ENCODE data around the gene TNFSF11. TPM values are rescaled to one million over a fixed set of nuclear protein-coding genes. Genes with fewer than 3 reads are reported as not detected.

The TNFSF11 gene
- total RNA-seq, 4 donors from 2014 or later, result 0.83 TPM; not detected in 3

GRCh38 chr13:42644841-42645240, 70.9 kb downstream of the TNFSF11 start:
- intact Hi-C loops (cut with DNase I; ENCODE audit: low total_unique reads), result no loop called here
- Histone ChIP-seq H3K36me3 (no peaks in the 10 kb centered on the region), H3K4me3 (no peak overlapping the region), H3K4me1 (no peaks in the 10 kb centered on the region), H3K9me3 (no peaks in the 10 kb centered on the region), H3K27me3 (no peaks in the 10 kb centered on the region), H3K27ac (no peak overlapping the region)
- DNase-seq, result no peak
- ATAC-seq, result no peak
- in situ Hi-C loops (cut with MboI; ENCODE audit: low sequenced_read_pairs in 4 of 4), result no loop called here
- TF ChIP-seq CTCF (IDR thresholded peaks at IDR 0.05 in 4 of 5, conservative IDR thresholded peaks at IDR 0.05 in 1 of 5) (no peak), POLR2A (IDR thresholded peaks at IDR 0.05) (no peak)

GRCh38 chr13:42645717-42646116, 71.8 kb downstream of the TNFSF11 start:
- intact Hi-C loops (cut with DNase I; ENCODE audit: low total_unique reads) (no loop called here), in situ Hi-C loops (cut with MboI; ENCODE audit: low sequenced_read_pairs in 4 of 4) (no loop called here)
- Histone ChIP-seq H3K36me3 (no peaks in the 10 kb centered on the region), H3K27me3 (no peaks in the 10 kb centered on the region), H3K4me3 (no peak overlapping the region), H3K4me1 (no peaks in the 10 kb centered on the region), H3K27ac (no peak overlapping the region), H3K9me3 (no peaks in the 10 kb centered on the region)
- DNase-seq (no peak), ATAC-seq (no peak)
- TF ChIP-seq CTCF (IDR thresholded peaks at IDR 0.05 in 4 of 5, conservative IDR thresholded peaks at IDR 0.05 in 1 of 5) (no peak), POLR2A (IDR thresholded peaks at IDR 0.05) (no peak)

- no peak for TF ChIP-seq POLR2A (IDR thresholded peaks at IDR 0.05)
- no peak for TF ChIP-seq CTCF (IDR thresholded peaks at IDR 0.05 in 4 of 5, conservative IDR thresholded peaks at IDR 0.05 in 1 of 5)
- Histone ChIP-seq H3K27ac (no peak overlapping the region), H3K4me1 (no peaks in the 10 kb centered on the region), H3K36me3 (no peaks in the 10 kb centered on the region), H3K4me3 (no peak overlapping the region), H3K9me3 (no peaks in the 10 kb centered on the region), H3K27me3 (no peaks in the 10 kb centered on the region)
- no peak for ATAC-seq
- DNase-seq, result no peak
- intact Hi-C loops (cut with DNase I; ENCODE audit: low total_unique reads), result no loop called here
- in situ Hi-C loops (cut with MboI; ENCODE audit: low sequenced_read_pairs in 4 of 4), result no loop called here
Measured at GRCh38 chr13:42649141-42649540, 75.2 kb downstream of the TNFSF11 start.

GRCh38 chr13:42649831-42650230, 75.9 kb downstream of the TNFSF11 start:
- in situ Hi-C loops (cut with MboI; ENCODE audit: low sequenced_read_pairs in 4 of 4), result no loop called here
- Histone ChIP-seq H3K36me3 (no peaks in the 10 kb centered on the region), H3K27ac (no peak overlapping the region), H3K4me1 (no peaks in the 10 kb centered on the region), H3K27me3 (peaks cover 0 to 2% (median 0%) of the 10 kb centered on the region in 3 donors), H3K9me3 (no peaks in the 10 kb centered on the region), H3K4me3 (no peak overlapping the region)
- no peak for ATAC-seq
- TF ChIP-seq POLR2A (IDR thresholded peaks at IDR 0.05), result no peak
- TF ChIP-seq CTCF (IDR thresholded peaks at IDR 0.05 in 4 of 5, conservative IDR thresholded peaks at IDR 0.05 in 1 of 5), result no peak
- DNase-seq, result no peak
- intact Hi-C loops (cut with DNase I; ENCODE audit: low total_unique reads), result no loop called here

GRCh38 chr13:42650506-42650905, 76.6 kb downstream of the TNFSF11 start:
- TF ChIP-seq POLR2A (IDR thresholded peaks at IDR 0.05), result no peak
- Histone ChIP-seq H3K27ac (no peak overlapping the region), H3K9me3 (no peaks in the 10 kb centered on the region), H3K36me3 (no peaks in the 10 kb centered on the region), H3K27me3 (peaks cover 0 to 6% (median 0%) of the 10 kb centered on the region in 3 donors), H3K4me1 (no peaks in the 10 kb centered on the region), H3K4me3 (no peak overlapping the region)
- ATAC-seq (no peak), DNase-seq (no peak)
- in situ Hi-C loops (cut with MboI; ENCODE audit: low sequenced_read_pairs in 4 of 4) (no loop called here), intact Hi-C loops (cut with DNase I; ENCODE audit: low total_unique reads) (no loop called here)
